GM19023 (cell line): ENCODE data around the gene CDH22.

ENCODE experiments used
- ATAC-seq: cut with Tn5 transposase; IDR thresholded peaks from one replicate; pipeline ENCODE4 v1.9.1; 2021; ENCODE audit warnings: mild to moderate bottlenecking, moderate library complexity; ENCODE audit not compliant: unreplicated experiment

The CDH22 gene

DNA sequence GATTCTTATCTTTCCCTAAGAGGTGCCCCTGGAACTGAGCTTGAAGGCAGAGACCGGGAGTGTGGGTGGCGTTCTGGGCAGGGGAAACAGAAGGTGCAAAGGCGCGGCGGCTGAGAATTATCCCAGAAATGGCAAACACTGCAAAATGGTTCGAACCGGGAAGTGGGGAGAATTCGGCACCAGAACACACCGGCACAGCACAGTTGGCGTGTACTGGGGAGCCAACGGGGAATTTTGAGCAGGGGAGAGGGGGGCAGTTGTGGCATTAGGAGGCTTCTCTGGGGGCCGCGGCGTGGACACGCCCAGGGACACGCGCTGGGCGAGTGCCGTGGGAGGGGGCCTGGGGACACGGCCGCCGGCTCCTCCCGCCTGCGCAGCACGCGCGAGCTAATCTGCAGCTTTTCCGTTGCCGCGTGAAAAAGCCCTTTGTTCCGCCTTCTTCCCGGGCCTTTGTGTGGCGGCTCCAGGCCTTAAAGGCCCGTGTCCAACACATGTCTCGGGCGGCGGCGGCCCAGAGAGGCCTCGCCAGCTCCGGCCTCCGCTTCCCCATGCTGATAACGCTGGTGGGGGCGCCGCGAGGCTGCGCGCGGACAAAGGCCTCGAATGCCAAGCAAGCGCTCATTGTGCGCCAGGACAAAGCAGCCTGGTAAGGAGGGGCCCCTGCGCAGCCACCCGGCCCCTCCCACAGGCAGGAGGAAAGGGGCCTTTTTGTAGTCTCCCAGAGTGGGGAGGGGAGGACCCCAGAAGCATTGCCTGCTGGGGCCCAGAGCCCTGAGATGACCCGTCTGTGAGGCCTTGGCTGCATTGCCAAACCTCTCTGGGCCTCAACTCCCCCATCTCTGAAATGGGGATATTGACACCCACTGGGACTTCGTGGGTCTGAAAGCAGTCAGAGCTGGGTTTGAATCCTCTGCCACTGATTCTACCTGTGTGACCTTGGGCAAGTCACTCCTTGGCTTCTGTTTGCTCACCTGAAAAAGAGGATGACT is 107.4 kb downstream of the CDH22 start:
- no peak for ATAC-seq

DNA sequence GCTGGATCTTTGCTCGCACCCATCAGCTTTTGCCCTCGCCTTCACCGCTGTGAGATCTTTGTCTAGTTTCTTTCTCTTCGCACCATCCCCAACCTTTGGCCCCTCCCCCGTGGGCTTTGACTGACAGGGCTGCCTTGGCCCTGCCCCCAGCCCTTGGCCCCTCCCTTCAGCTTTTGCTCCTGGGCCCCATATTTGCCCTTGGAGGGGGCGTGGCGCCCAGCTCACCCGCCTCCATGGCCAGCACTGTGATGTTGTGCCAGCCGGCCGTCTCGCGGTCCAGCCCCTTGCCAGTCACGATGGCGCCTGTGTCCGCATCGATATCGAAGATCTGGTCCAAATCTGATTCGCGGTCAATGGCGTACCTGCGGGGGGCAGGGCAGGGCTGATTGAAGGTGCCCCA is 109.1 kb downstream of the CDH22 start:
- ATAC-seq, result no peak

DNA sequence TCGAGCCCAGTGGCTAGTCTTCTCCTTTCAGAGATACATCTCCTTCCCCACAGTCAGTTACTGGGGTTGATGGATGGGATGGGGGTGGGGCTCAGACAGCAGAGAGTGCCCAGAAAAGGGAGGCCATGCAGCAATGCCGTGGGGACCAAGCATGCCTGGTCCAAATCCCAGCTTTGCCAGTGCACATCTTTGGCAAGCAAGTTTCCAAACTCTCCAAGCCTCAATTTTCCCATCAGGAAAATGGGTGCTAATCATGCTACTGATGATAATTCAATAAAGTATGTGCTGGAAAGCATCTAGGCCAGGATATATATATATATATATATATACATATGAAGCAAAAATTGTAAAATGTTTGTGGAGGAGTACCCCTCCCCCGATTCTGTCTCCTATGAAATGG is 111.3 kb downstream of the CDH22 start:
- no peak for ATAC-seq

DNA sequence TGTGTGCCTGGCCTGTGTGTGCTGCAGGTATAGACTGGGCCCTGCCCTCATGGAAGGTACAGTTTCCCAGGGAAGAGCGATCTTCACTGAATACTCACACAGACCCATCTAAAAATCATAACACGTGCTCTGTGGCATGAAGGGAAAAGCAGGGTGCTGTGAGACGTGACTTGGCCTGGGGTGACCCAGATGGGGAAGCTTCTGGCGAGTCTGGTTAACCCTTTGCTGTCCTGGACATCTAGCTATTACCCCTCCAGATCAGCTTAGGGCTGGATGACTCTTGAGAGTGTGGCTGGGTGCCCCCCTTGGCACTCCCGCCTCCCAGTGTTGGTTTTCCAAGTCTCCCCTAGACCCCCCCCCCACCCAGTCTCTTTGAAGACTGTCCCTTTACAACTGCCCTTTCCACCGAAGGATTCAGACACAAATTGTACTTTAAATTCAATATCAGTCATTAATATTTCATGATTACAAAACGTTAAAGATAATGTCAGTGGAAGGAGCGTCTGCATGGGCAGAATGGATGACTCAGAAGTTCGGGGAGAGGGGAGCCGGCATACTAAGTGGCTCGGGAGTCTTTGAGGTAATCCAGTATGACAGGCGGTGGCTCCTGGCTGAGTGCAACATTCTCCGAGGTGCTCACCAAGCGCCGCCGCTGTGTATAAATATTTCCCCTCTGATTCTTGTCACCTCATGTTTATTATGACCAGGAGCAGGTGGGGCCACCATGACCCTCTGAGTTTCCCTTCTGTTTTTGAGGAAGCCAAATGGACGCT is 112.8 kb downstream of the CDH22 start:
- no peak for ATAC-seq

DNA sequence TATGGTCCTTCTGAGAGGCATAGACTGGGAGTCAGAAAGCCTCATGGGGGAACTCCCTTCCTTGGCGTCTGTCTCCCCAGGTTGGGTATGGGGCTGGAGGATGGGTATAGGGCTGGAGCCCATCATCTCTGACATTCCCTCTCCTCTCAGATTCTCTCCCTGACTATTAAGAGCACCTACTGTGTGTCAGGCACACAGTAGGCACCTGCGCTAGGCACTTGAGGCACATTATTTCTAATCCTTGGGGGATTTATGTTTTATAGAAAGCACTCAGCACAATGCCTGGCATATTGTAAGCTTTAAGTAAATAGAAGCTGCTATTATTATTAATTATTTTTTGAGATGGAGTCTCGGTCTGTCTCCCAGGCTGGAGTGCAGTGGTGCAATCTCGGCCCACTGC is 113.9 kb downstream of the CDH22 start:
- ATAC-seq, result no peak

DNA sequence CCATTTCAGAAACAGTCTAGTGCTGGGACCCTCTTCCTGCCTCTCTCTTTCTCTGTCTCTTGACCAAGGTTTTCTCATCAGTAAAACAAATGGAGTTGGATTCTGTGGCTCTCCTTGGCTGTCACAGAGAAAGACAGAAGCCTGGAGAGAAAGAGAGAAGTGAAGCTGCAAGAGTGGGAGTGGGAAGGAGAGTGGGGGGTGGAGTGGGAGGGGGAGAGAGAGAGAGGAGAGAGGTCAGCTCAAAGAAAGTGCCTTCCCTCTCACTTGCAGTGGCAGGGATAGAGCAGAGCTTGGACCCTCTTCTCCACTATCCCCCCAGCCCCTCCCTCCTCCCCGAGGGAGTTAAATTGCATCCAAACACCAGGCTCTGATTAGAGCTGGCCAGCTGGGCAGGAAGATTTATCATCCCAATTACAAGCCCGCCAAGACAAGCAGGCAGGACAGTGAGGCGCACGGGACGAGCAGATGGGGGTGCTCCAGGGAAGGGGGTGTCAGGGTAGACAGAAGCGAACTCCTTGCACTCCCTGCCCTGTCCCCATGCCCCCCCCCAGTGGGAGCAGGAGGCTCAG is 115.8 kb downstream of the CDH22 start:
- ATAC-seq, result no peak

DNA sequence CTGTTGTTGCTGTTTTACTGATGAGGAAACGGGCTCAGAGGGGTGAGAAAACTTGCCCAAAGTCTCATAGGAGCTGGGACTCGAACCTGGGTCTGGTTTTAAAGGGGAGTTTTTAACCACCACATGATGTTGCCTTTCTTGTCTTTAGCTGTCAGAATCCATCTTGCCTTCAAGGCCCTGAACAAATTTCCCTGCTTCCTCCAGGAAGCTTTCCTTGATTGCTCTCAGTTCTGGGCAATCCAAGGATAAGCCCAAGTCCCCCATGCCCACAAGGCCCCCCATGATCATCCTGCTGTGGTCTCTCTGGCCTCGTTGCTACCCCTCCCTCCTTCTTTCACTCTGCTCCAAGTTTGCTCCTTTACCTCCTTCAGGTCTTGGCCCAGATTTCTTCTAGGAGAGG is 116.7 kb downstream of the CDH22 start:
- no peak for ATAC-seq

DNA sequence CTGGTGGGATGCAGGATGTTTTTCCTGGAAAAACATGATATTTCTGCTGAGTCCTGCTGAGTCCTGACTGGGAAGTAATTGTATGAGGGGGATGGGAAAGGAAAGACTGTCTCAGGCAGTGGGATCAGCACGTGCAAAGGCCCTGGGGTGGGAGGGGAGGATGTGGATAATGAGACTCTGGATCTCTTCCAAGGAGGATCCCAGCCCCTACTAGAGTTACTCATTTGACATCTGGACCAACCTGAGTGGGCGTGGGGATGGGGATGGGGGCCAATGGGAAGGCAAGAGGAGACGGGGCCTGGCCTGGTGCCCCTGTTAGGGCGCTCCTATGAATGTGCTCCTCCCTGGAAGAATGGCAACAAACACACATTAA is 117.1 kb downstream of the CDH22 start:
- no peak for ATAC-seq

DNA sequence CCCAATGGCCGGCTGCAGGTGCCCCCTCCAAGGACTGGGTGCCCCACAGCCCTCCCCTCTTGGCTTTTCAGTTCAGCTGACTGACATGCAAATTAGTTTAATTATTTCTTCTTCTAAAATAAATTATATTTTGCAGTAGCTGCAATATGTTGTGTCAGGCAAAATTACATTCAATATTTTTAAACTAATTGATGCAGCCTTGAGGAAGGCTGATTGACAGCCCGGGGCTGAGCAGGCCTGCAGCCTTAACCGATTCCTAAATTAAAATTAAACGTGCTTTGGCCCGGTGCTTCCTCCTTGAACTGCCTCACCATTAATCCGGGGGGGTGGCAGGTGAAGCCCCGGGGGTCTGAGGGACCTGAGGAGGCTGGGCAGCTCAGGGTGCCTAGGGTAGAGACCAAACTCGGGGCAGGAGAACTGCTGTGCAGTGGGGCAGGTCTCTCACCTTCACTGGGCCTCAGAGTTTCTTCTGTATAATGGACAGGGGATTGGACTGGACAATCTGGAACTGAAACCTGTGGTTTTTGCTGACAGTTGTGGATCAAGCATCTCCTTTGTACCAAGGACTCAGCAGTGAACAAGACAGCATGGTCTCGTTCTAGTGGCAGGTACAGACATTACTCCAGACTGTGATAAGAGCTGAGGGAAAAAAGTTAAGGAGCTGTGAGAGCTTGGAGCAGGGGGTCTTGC is 117.7 kb downstream of the CDH22 start:
- no peak for ATAC-seq

DNA sequence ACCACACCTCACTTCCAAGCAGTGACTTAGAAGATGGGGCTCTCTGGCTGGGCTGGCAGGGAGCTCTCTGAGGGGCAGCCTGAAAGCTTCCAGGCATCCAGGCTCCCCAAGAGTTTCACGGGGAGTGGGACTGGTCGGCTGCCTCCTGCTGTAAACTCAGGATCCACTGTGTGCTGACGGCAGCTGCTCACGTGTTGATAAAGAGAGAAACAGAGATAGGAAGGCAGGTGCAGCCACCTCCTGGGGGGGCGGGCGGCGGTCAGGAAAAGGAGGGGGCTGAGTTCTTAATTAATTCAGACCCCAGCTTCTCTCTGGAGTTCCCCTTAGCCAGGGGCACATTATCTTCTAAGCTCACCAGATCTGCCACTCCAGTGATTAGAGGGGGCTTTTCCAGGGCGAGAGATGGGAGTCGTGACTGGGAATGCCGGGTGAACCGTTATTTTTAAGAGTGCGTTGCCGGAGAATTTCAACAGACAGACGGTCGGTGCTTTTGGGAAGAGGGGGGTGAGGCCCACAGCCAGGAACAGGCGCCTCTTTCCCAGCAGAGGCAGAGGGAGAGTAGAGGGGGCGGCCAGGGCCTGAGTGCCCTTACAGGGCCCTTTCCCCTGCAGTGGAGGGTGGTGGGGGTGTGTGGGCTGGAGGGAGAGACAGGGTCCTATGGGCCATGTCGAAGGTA is 119.3 kb downstream of the CDH22 start:
- ATAC-seq, result no peak

DNA sequence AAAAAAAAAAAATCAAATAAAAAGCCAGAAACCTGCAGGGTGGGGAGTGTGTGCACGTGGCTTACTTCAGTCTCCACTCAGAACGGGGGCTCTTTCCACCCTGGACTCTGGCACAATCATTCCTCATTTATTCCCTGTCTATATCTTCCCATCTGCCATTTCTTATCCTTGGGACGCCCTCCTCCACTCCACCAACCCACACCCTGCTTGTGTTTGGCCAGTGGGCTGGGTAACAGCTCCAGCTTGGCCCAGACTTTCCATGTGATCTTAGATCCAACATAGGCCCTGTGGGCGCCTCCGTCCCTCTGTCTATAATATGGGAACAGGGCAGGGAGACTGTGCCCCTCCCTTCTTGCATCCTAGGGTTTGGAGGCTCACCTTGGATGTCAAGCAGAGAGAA is 122.1 kb downstream of the CDH22 start:
- no peak for ATAC-seq

DNA sequence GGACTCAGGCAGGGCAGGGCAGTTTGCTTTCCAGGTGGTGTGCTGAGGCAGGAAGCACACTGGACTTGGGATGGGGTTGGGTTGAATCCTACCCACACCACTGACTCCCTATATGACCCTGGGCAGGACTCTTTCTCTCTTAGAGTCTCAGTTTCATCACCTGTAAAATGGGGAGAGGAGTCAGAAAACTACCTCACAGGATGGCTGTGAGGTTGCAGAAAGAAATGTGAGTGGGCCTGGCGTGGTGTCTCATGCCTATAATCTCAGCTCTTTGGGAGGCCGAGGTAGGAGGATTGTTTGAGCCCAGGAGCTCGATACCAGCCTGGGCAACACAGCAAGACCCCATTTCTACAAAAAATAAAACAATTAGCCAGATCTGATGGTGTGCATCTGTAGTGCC is 122.9 kb downstream of the CDH22 start:
- ATAC-seq, result no peak

DNA sequence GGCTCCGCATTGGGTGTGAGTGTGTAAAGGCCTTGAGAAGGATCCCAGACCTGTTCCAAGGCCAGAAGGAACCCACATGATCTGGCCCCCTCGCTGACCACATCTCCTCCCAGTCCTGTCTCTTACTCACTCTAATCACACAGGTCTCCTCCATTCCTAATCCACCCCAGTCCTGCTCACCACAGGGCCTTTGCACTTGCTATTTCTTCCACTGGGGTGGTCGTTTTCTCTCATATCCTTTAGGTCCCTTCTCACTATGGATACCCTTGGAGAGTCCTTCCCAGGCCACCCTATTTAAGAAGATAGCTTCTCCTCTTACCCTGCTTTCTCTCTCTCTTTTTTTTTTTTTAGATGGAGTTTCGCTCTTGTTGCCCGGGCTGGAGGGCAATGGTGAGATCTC is 124.5 kb downstream of the CDH22 start:
- no peak for ATAC-seq

DNA sequence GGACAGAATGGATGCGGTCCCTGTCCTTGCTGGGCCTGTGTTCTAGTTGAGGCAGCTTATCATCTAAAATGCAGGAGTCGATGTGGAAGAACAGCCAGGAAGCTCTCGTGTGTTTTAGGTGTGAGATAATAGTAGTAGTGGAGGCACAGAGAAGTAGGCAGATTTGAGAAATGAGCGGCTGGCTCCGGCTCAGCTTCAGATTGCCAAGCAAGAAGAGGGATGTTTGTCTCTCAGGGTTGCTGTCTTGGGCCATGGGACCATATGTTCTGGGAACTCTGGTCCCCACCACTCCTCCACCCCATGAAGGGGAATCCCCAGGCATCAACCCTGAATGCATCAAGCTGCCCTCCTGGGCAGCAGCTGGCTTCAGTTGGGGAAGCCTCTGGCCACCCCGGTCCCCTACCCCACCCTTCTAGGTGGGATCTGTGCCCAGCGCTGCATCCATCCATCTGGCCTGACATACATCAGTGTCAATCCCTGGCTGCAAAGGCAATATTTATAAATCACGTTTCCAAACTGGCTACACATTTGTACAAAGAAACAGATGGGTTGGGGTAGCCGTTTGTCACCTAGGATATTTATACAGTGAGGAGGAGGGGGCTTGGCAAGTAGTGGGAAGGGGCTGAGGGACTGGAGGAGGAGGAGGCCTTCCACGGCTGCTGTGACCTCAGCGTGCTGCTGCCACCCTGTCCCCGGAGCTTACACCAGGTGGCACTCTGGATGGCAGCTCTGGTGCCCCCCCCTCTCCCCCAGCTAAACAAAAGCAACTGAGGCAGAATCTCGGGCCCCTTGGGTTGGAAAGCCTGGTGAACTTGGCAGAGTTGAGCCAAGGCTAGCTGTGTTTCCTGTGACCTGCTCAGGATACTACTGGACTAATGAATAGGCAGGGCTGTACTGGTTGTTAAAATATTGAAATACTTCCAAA is 125.8 kb downstream of the CDH22 start:
- ATAC-seq, result no peak

DNA sequence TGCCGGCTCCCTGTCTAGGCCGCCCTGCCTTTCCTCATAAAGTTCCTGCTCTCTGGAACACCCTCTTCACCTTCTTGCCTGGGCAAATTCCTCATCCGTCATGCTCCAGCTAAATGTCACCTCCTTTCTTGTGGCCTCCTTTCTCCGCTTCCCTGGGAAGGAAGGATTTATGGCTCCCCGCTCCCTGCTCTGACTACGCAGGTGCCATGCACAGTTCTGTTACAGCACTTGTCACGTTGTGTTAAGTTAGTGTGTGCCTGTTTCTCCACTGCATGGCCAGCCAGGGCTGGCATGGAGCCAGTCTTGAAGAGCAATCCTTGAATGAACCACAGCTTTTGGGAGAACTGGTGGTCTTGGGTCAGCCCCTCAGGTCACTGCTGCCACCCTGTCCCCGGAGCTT is 128.4 kb downstream of the CDH22 start:
- ATAC-seq, result no peak

DNA sequence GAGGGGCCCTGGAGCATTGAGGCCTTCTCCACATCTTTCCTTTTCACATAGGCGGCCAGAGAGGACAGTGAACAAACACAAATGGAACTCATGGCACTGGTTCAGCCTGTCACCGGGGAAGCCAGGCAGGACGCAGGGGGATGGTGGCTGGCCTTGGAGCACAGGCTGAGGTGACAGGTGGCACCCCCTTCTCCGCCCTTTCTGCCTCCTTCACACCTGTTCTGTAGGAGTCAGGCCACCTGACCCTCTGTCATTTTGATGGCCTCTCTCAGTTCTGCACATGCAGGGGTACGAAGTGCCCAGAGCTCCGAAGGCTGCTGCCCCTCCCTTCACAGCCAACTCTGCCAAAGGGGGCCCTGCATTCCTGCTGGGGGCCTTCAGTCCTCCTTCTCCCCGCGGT is 129.4 kb downstream of the CDH22 start:
- ATAC-seq, result no peak

DNA sequence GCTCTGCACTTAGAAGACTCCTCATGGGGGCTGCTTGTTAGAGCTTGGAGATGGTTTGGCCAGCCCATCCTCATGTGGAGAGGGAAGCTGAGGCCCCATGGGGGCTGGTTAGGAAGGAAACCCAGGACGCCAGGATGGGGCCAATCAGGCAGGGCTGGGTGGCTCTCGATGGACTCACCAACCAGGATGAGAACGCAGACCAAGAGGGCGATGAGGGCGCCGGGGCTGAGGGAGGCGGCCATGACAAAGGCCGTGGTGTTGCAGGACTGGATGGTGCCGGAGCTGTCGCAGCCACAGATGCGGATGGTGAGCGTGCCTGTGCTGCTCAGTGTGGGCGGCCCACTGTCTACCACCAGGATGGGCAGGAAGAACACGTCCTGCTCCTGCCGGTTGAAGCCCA is 130.5 kb downstream of the CDH22 start:
- ATAC-seq, result no peak

DNA sequence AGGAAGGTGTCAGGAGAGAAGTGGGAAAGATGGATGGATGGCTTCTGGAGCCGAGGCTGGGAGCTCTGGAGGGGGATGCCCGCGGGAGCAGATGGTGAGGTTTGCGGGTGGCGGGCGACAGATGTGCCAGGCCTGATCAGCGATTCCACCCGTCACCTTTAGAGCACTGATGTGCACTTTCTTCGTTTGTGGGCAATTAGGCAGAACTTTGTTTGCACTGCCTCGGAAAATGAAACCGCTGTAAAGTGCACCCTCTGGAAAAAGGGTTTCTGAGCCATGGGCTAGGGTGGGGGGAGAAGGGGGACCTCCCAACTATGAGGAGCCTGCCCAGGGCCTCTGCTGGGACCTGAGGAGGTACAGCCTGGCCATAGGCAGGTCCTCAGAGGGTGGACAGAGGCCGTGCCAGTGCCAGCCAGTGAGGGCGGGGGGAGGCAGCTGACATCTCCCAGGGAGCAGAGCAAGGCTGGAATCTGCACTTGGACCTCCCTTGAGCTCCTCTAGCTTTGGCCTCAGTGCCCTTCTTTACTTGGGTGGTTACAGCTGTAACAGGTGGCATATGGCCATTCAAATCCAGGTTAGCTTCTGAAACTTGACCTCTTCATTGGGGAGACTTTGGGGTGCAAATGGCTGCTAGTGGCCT is 131.4 kb downstream of the CDH22 start:
- no peak for ATAC-seq

DNA sequence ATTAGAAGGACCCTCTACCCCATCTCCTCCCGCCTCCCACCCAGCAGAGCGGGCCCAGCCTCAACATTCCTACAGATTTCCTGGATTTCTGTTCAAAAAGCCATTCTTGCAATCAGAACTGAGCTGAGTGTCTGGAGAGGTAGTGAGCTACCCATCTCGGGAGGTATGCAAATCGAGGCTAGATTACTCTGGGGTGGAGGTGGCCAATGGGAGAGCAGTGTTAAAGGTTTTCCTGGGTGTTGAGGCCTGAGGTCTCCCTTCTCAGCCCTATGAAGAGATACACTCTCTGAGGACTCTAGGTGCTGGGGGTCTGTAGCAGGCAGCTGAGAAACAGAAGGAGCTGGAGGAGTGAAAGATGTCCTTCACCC is 133.2 kb downstream of the CDH22 start:
- ATAC-seq, result no peak
